ENCODE results near the gene ADK. TPM values are rescaled to one million over a fixed set of nuclear protein-coding genes. Genes with fewer than 3 reads are reported as not detected.

The ADK gene
- total RNA-seq, 1 donor from 2014 or later, result 40.2 TPM

- TF ChIP-seq CTCF (IDR thresholded peaks at IDR 0.05), result no peak
- Histone ChIP-seq H3K36me3 (no peaks in the 10 kb centered on the region), H3K4me1 (no peaks in the 10 kb centered on the region), H3K9me3 (peaks cover 18% of the 10 kb centered on the region), H3K27ac (no peak overlapping the region), H3K4me3 (no peak overlapping the region), H3K27me3 (ENCODE audit: low read depth) (no peaks in the 10 kb centered on the region)
- DNase-seq, result no peak
- intact Hi-C loops (cut with DNase I), result no loop called here
- no peak for ATAC-seq
These were observed 169.0 kb downstream of the ADK start for GRCh38 chr10:74320026-74320425.

- DNase-seq, result no peak
- Histone ChIP-seq H3K4me3 (no peak overlapping the region), H3K27ac (no peak overlapping the region), H3K4me1 (no peaks in the 10 kb centered on the region), H3K9me3 (peaks cover 18% of the 10 kb centered on the region), H3K27me3 (ENCODE audit: low read depth) (no peaks in the 10 kb centered on the region), H3K36me3 (no peaks in the 10 kb centered on the region)
- no peak for TF ChIP-seq CTCF (IDR thresholded peaks at IDR 0.05)
- intact Hi-C loops (cut with DNase I), result no loop called here
- ATAC-seq, result no peak
These were observed 169.7 kb downstream of the ADK start for GRCh38 chr10:74320717-74321116.

- no peak overlapping the region for H3K27ac ChIP-seq
- no peak for TF ChIP-seq CTCF (IDR thresholded peaks at IDR 0.05)
- H3K4me3 ChIP-seq, result no peak overlapping the region
- intact Hi-C loops (cut with DNase I), result no loop called here
- H3K36me3 ChIP-seq, result no peaks in the 10 kb centered on the region
- no peaks in the 10 kb centered on the region for H3K4me1 ChIP-seq
- no peak for DNase-seq
- no peaks in the 10 kb centered on the region for H3K27me3 ChIP-seq (ENCODE audit: low read depth)
- peaks cover 18% of the 10 kb centered on the region for H3K9me3 ChIP-seq
- ATAC-seq, result no peak
These were observed 171.1 kb downstream of the ADK start for GRCh38 chr10:74322141-74322540.

- ATAC-seq, result no peak
- DNase-seq, result no peak
- Histone ChIP-seq H3K36me3 (no peaks in the 10 kb centered on the region), H3K9me3 (peaks cover 18% of the 10 kb centered on the region), H3K27ac (no peak overlapping the region), H3K4me3 (no peak overlapping the region), H3K4me1 (no peaks in the 10 kb centered on the region), H3K27me3 (ENCODE audit: low read depth) (no peaks in the 10 kb centered on the region)
- TF ChIP-seq CTCF (IDR thresholded peaks at IDR 0.05), result no peak
- intact Hi-C loops (cut with DNase I), result no loop called here
These were observed 171.5 kb downstream of the ADK start for GRCh38 chr10:74322565-74322964.

GRCh38 chr10:74328388-74328787, 177.4 kb downstream of the ADK start:
- H3K27me3 ChIP-seq (ENCODE audit: low read depth), result no peaks in the 10 kb centered on the region
- no peak for TF ChIP-seq CTCF (IDR thresholded peaks at IDR 0.05)
- intact Hi-C loops (cut with DNase I), result no loop called here
- DNase-seq, result no peak
- peak; percentile 37 to 39 for ATAC-seq
- H3K36me3 ChIP-seq, result no peaks in the 10 kb centered on the region
- no peak overlapping the region for H3K4me3 ChIP-seq
- no peaks in the 10 kb centered on the region for H3K4me1 ChIP-seq
- H3K9me3 ChIP-seq, result no peaks in the 10 kb centered on the region
- H3K27ac ChIP-seq, result no peak overlapping the region

- no peaks in the 10 kb centered on the region for H3K9me3 ChIP-seq
These were observed 178.9 kb downstream of the ADK start for GRCh38 chr10:74329873-74330272.

More at GRCh38 chr10:74329873-74330272, 178.9 kb downstream of the ADK start:
- no peak for TF ChIP-seq CTCF (IDR thresholded peaks at IDR 0.05)
- no peak for ATAC-seq
- Histone ChIP-seq H3K27me3 (ENCODE audit: low read depth) (no peaks in the 10 kb centered on the region), H3K4me1 (no peaks in the 10 kb centered on the region), H3K36me3 (no peaks in the 10 kb centered on the region), H3K4me3 (no peak overlapping the region), H3K27ac (no peak overlapping the region)
- no peak for DNase-seq
- intact Hi-C loops (cut with DNase I), result no loop called here
